GM23248 (cell line): ENCODE measurements around the gene IFNA4. TPM values are rescaled to one million over a fixed set of nuclear protein-coding genes. Genes with fewer than 3 reads are reported as not detected.
"Not testable (repeated sequence)": the region's sequence is repeated elsewhere in the genome, so short reads cannot be mapped to it uniquely, and the experiment has no call there.

ENCODE experiments used
- DNase-seq: peaks from one replicate; pipeline ENCODE4 v3.0.0-alpha.2; 2015
- H2AFZ ChIP-seq: fragments of 200-600 bp; sonication (generic); 2 replicates; pipeline ENCODE4 v1.6.1; 2016; ENCODE audit warnings: antibody characterized with exemption
- H3F3A ChIP-seq: fragments of 200-600 bp; sonication (generic); 2 replicates; pipeline ENCODE4 v1.6.1; 2016; ENCODE audit warnings: mild to moderate bottlenecking, antibody characterized with exemption, mixed run types; ENCODE audit not compliant: insufficient read depth
- H3K27ac ChIP-seq: fragments of 200-600 bp; sonication (generic); 2 replicates; pipeline ENCODE4 v1.5.1; 2016; ENCODE audit warnings: mild to moderate bottlenecking
- H3K27me3 ChIP-seq: fragments of 200-600 bp; sonication (generic); replicated peaks from 2 replicates; pipeline ENCODE4 v1.6.1; 2016; ENCODE audit warnings: mild to moderate bottlenecking; ENCODE audit not compliant: insufficient read depth
- H3K36me3 ChIP-seq: fragments of 200-600 bp; sonication (generic); 2 replicates; pipeline ENCODE4 v1.6.1; 2016; ENCODE audit warnings: low read depth, mild to moderate bottlenecking
- H3K4me1 ChIP-seq: fragments of 200-600 bp; sonication (generic); 2 replicates; pipeline ENCODE4 v1.6.1; 2016; ENCODE audit warnings: mild to moderate bottlenecking; ENCODE audit not compliant: insufficient read depth
- H3K4me2 ChIP-seq: fragments of 200-600 bp; sonication (generic); one replicate; pipeline ENCODE4 v1.6.1; 2016; ENCODE audit warnings: mild to moderate bottlenecking; ENCODE audit not compliant: unreplicated experiment
- H3K4me3 ChIP-seq: fragments of 200-600 bp; sonication (generic); 2 replicates; pipeline ENCODE4 v1.5.1; 2016; ENCODE audit warnings: mild to moderate bottlenecking
- H3K79me2 ChIP-seq: fragments of 200-600 bp; sonication (generic); 2 replicates; pipeline ENCODE4 v1.6.1; 2016; ENCODE audit warnings: mild to moderate bottlenecking; ENCODE audit not compliant: insufficient read depth
- H3K9ac ChIP-seq: fragments of 200-600 bp; sonication (generic); 2 replicates; pipeline ENCODE4 v1.6.1; 2016; ENCODE audit warnings: mild to moderate bottlenecking
- H3K9me2 ChIP-seq: fragments of 200-600 bp; sonication (generic); 2 replicates; pipeline ENCODE4 v1.6.1; 2016; ENCODE audit warnings: mixed run types, mild to moderate bottlenecking, moderate library complexity; ENCODE audit not compliant: insufficient read depth
- H3K9me3 ChIP-seq: fragments of 200-600 bp; sonication (generic); one replicate; pipeline ENCODE4 v1.6.1; 2017; ENCODE audit warnings: low read depth
- H4K20me1 ChIP-seq: fragments of 200-600 bp; sonication (generic); 2 replicates; pipeline ENCODE4 v1.6.0; 2016; ENCODE audit not compliant: insufficient read depth
- EZH2 ChIP-seq: fragments of 200-600 bp; sonication (generic); IDR thresholded peaks from 2 replicates; pipeline ENCODE4 v1.6.1; 2018; ENCODE audit warnings: antibody characterized with exemption, mild to moderate bottlenecking; ENCODE audit not compliant: insufficient read depth, poor library complexity, severe bottlenecking
- EZH2phosphoT487 ChIP-seq: fragments of 200-600 bp; sonication (generic); IDR thresholded peaks from 2 replicates; pipeline ENCODE4 v1.6.1; 2018; ENCODE audit warnings: antibody characterized with exemption, moderate library complexity, mild to moderate bottlenecking, low read depth; ENCODE audit not compliant: insufficient read depth
- WGBS, 2 experiments: methylation state at CpG; one replicate each; pipeline ENCODE4 v1.1.6; 2015 to 2017; ENCODE audit warnings: low lambda C conversion rate in 2 of 2, low coverage in 1 of 2; ENCODE audit errors: missing lambda C conversion rate in 2 of 2; 5-methylcytosine and 5-hydroxymethylcytosine counted together
- in situ Hi-C: fragments of 300-500 bp; cut with MboI; formaldehyde crosslinking; loops from 2 replicates; pipeline ENCODE4 v1.15.0; 2020
- polyA plus RNA-seq: library from polyadenylated mRNA; unstranded; fragments of >200 nt; fragmentation: Nextera tagmentation; extraction: Ambion mirVana; gene quantifications from 2 replicates; pipeline ENCODE4 v1.2.1, GENCODE V29; 2016
- total RNA-seq: library from RNA; depleted of rRNA; stranded (reverse); fragments of >200 nt; shearing (Covaris generic); gene quantifications from 2 replicates; pipeline ENCODE4 v1.2.3, GENCODE V29; 2014

The IFNA4 gene
- total and polyA plus RNA-seq, 2 experiments from 2014 or later, result not detected

DNA sequence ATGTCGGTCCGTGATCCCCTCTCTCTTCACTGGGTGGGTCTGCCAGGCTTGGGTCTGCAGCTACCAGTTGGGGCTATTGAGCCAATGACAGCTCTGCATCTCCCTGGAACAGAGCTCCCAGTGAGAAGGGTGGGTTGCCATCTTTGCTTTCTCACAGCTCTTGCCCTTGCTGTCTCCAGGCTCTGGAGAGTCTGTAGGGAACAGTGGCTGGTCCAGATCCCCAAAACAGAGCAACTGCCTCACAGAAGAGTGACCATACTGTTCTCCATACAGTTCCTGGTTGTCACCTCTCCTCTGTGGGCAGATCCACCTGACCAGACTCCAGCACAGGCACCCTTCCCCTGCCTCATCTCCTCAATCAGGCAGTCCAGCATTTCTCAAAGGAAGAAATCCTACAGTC lies 45.9 kb upstream of the IFNA4 start:
- no peaks in the 10 kb centered on the region for H3K9me3 ChIP-seq
- in situ Hi-C loops, result loop anchor here (25.0 kb wide), 1 partner anchor 554 kb away; no protein-coding TSS in a partner anchor
- H2AFZ ChIP-seq, result no peak overlapping the region
- H3K9me2 ChIP-seq, result no peaks in the 10 kb centered on the region
- no peaks in the 10 kb centered on the region for H3K36me3 ChIP-seq
- no peaks in the 10 kb centered on the region for H3K79me2 ChIP-seq
- H3K27ac ChIP-seq, result no peak overlapping the region
- H3K4me3 ChIP-seq, result no peak overlapping the region
- TF ChIP-seq EZH2phosphoT487, result no peak
- TF ChIP-seq EZH2, result no peak
- WGBS, 2 experiments, result 73 to 75% methylated on average over 2 of the region's 2 CpGs
- no peak overlapping the region for H3K9ac ChIP-seq
- no peak overlapping the region for H3K4me2 ChIP-seq
- no peaks in the 10 kb centered on the region for H4K20me1 ChIP-seq
- H3F3A ChIP-seq, result no peaks in the 10 kb centered on the region
- H3K4me1 ChIP-seq, result no peaks in the 10 kb centered on the region
- no peak for DNase-seq
- H3K27me3 ChIP-seq, result peaks cover 24% of the 10 kb centered on the region

DNA sequence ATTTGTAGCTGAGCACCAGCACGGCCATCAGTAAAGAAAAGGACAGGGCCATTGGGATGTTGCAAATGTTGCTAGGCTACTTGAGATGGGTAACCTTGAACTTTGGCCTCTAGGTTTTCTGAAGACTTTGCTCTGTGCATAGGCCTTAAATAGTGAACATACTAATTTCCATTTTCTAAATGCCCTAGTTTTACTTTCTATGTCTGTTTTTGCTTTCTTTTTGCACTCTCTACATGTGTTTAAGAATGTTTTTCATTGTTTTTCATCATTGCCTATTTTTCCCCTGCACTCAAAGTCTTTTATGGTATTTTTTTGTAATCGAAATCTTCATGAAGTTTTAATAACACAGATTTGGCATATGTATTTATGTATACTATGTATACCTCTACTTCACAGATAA lies 40.7 kb upstream of the IFNA4 start, which contains the start of gene IFNA17:
IFNA17 (minus strand) TSS at position 101 of the 400 bp plus-strand sequence; CDS start at position 52, 49 bp downstream.
- TF ChIP-seq EZH2phosphoT487 (no peak), EZH2 (no peak)
- Histone ChIP-seq H3K27me3 (peaks cover 10% of the 10 kb centered on the region), H3K9ac (no peak within 1 kb of the TSS), H3K9me2 (no peaks in the 10 kb centered on the region), H3K4me3 (no peak within 1 kb of the TSS), H2AFZ (no peak within 1 kb of the TSS), H3K4me1 (no peaks in the 10 kb centered on the region), H3K4me2 (no peak within 1 kb of the TSS), H3K9me3 (no peaks in the 10 kb centered on the region), H3F3A (no peaks in the 10 kb centered on the region), H3K27ac (no peak within 1 kb of the TSS), H4K20me1 (no peaks in the 10 kb centered on the region), H3K36me3 (no peaks in the 10 kb centered on the region), H3K79me2 (no peaks in the 10 kb centered on the region)
- DNase-seq, result no peak
- in situ Hi-C loops, result loop anchor here (25.0 kb wide), 1 partner anchor 559 kb away; no protein-coding TSS in a partner anchor
- 68 to 70% methylated on average over 2 of the region's 2 CpGs for WGBS, 2 experiments

DNA sequence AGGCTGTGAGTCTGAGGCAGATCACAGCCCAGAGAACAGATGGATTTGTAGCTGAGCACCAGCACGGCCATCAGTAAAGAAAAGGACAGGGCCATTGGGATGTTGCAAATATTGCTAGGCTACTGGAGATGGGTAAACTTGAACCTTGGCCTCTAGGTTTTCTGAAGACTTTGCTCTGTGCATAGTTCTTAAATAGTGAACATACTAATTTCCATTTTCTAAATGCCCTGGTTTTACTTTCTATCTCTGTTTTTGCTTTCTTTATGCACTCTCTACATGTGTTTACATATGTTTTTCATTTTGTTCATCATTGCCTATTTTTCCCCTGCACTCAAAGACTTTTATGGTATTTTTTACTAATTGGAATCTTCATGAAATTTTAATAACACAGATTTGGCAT lies 29.8 kb upstream of the IFNA4 start, which contains the start of gene IFNA16:
IFNA16 (minus strand) TSS at position 101 of the 400 bp plus-strand sequence; CDS start at position 95, 6 bp downstream.
- H3F3A ChIP-seq, H3K9ac ChIP-seq, DNase-seq, H3K36me3 ChIP-seq, H3K4me1 ChIP-seq, H4K20me1 ChIP-seq, H3K9me2 ChIP-seq, H3K4me3 ChIP-seq, H3K4me2 ChIP-seq, H2AFZ ChIP-seq, H3K27ac ChIP-seq, H3K79me2 ChIP-seq, in situ Hi-C loops, H3K9me3 ChIP-seq: not testable (repeated sequence)
- H3K27me3 ChIP-seq, result peaks cover 27% of the 10 kb centered on the region
- WGBS, 2 experiments, result 45 to 68% methylated on average over 1 of the region's 1 CpG

DNA sequence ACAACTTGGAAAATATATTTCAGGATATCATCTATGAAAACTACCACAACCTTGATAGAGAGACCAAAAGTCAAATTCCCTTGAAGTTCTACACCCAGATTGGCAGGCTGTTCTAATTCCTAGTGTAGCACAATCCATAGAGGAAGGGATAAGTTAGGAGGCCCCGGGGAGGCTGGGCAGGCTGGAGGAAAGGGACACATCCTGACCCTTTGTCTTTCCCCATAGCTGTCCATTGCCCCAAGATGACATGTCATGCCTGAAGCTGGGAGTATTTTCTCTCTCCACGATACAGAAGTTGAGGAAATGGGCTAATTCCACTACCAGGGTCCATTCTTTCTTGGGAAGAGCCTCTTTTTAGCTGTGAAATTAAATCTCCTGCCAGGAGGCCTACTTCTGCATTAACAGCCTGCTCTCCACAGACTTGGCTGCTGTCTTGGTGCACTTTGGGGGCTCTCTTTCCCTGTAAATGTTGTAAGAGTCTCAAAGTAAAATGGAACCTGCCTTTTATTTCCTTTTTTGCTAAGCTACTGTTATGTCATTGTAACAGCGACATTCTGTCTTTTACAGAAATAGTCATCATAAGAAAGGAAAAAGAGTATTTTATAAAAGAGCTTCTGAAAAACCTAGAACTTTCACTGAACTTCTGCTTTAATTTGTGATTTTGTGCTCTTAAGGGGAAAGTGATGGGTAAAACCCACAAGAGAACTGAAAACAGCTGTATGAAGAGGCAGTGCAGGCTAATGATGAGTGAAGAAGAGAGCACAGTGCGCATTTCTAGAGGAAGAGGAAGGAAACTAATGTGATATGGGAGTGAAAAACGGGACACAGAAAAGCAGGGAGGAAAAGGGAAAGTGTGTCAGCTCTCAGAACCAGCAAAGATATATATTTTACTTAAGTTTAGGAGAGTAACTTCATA lies 26.3 kb upstream of the IFNA4 start:
- H3K4me1 ChIP-seq, H2AFZ ChIP-seq, H3F3A ChIP-seq, H3K4me3 ChIP-seq, H3K36me3 ChIP-seq, H3K9ac ChIP-seq, H3K4me2 ChIP-seq, H3K27ac ChIP-seq, H3K9me2 ChIP-seq, H4K20me1 ChIP-seq, H3K9me3 ChIP-seq, H3K79me2 ChIP-seq, in situ Hi-C loops: not testable (repeated sequence)
- peaks cover 16% of the 10 kb centered on the region for H3K27me3 ChIP-seq
- peak; percentile 16 for DNase-seq
- WGBS, 2 experiments, result 16 to 24% methylated on average over 4 of the region's 5 CpGs

DNA sequence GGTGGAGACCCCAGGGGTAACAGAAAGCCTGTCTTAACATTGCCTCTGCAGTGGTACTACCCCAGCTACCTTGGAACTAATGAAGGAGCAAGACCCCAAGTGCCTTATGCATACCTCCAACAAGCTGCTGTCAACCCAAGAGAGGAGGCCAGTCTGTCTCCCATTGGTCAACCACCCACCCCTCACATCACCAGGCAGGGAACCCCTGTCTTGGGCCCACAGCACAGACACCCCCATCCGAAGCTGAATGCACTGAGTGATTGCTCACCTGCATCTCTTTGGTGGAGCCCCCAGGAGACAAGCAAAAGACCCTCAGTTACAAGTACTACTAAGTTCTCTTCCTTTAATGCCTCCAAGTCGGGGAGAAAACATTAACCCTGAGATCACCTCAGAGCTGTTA lies 24.8 kb upstream of the IFNA4 start:
- in situ Hi-C loops, H3K27ac ChIP-seq: not testable (repeated sequence)
- WGBS, 2 experiments, result 13 to 24% methylated on average over 2 of the region's 2 CpGs

DNA sequence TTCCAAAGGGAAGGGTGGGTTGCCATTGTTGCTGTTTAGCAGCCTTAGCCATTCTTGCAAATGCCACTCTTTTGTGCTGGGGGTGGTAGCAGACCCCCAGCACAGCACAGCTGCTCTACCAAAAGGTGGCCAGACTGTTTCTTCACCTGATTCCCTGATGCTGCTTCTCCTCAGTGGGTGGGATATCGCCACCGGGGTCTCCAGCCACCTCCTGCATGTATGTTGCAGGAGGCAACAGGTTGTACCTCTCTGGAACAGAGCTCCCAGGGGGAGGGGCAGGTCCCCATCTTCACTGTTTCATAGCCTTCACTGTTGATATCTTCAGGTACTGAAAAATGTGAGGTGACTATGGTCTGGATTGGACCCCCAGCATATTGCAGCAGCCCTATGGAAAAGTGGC lies 23.4 kb upstream of the IFNA4 start:
- DNase-seq, H4K20me1 ChIP-seq, H3K9me3 ChIP-seq, H3K4me2 ChIP-seq, H3K4me1 ChIP-seq, H3K4me3 ChIP-seq, H3F3A ChIP-seq, H3K27ac ChIP-seq, H3K9ac ChIP-seq, in situ Hi-C loops, H3K9me2 ChIP-seq, H2AFZ ChIP-seq, H3K36me3 ChIP-seq, H3K79me2 ChIP-seq: not testable (repeated sequence)
- 68 to 76% methylated on average over 2 of the region's 2 CpGs for WGBS, 2 experiments
- peaks cover 16% of the 10 kb centered on the region for H3K27me3 ChIP-seq

More for the DNA sequence above, 24.8 kb upstream of the IFNA4 start:
- DNase-seq, H3K4me3 ChIP-seq, H2AFZ ChIP-seq, H3K4me2 ChIP-seq, H3K79me2 ChIP-seq, H3K9me3 ChIP-seq, H3K36me3 ChIP-seq, H3K4me1 ChIP-seq, H3F3A ChIP-seq, H3K9me2 ChIP-seq, H3K9ac ChIP-seq, H4K20me1 ChIP-seq: not testable (repeated sequence)
- peaks cover 20% of the 10 kb centered on the region for H3K27me3 ChIP-seq
